ENCODE data around the gene MSL1. TPM values are rescaled to one million over a fixed set of nuclear protein-coding genes. Genes with fewer than 3 reads are reported as not detected.

Gene MSL1
- total and polyA plus RNA-seq, 9 of the 15 experiments (the other 6 are each of a cell fraction or from before 2014, with no cell fraction given), result 13.8 to 120 (median 61.9) TPM

DNA sequence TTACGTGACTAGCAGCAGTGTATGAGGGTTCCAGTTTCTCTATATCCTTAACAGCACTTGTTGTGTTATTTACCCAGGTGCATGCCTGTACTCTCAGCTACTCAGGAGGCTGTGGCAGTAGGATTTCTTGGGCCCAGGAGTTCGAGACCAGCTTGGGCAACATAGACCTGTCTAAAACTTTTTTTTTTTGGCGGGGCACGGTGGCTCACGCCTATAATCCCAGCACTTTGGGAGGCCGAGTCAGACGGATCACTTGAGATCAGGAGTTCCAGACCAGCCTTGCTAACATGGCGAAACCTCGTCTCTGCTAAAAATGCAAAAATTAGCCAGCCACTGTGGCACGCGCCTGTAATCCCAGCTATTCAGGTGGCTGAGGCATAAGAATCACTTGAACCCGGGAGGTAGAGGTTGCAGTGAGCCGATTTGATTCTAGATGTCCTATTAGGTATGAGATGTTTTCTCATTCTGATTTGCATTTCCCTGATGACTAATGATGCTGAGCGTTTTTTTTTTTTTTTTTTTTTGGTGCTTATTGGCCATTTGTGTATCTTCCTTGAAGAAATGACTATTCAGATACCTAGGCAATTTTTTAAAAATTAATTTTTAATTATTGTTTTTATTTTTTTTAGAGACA, 31.9 kb downstream of the MSL1 start (continued):
- TF ChIP-seq RAD21 (CRISPR knock-in tag; conservative IDR thresholded peaks at IDR 0.05 in 1 of 2, IDR thresholded peaks at IDR 0.05 in 1 of 2), result no peak
- peak; percentile 47; the same call in 1 of the 2 replicates for TF ChIP-seq ZNF592 (IDR thresholded peaks at IDR 0.05)
- TF ChIP-seq ATF1 (CRISPR knock-in tag; IDR thresholded peaks at IDR 0.05), result no peak
- TF ChIP-seq ATF1 (tag; IDR thresholded peaks at IDR 0.05), result 0 out of 2 replicates have a peak, but pooled peaks have one; percentile 15
- TF ChIP-seq TEAD1 (CRISPR knock-in tag; IDR thresholded peaks at IDR 0.05), result no peak
- TF ChIP-seq ZNF780A (CRISPR knock-in tag; IDR thresholded peaks at IDR 0.05), result no peak
- no peak for TF ChIP-seq TAF7 (tag; IDR thresholded peaks at IDR 0.05)
- 0 out of 2 replicates have a peak, but pooled peaks have one; percentile 49 for TF ChIP-seq ZNF175 (CRISPR knock-in tag; IDR thresholded peaks at IDR 0.05; ENCODE audit: low read depth)
- no peak for TF ChIP-seq SRF (CRISPR knock-in tag; IDR thresholded peaks at IDR 0.05)
- TF ChIP-seq, protein P1, sequence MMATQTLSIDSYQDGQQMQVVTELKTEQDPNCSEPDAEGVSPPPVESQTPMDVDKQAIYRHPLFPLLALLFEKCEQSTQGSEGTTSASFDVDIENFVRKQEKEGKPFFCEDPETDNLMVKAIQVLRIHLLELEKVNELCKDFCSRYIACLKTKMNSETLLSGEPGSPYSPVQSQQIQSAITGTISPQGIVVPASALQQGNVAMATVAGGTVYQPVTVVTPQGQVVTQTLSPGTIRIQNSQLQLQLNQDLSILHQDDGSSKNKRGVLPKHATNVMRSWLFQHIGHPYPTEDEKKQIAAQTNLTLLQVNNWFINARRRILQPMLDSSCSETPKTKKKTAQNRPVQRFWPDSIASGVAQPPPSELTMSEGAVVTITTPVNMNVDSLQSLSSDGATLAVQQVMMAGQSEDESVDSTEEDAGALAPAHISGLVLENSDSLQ (IDR thresholded peaks at IDR 0.05), result no peak
- no peak for TF ChIP-seq MYNN (IDR thresholded peaks at IDR 0.05)
- TF ChIP-seq MYNN (CRISPR knock-in tag; IDR thresholded peaks at IDR 0.05), result no peak
- TF ChIP-seq SAP30 (IDR thresholded peaks at IDR 0.05; ENCODE audit: borderline replicate concordance, insufficient read depth, low read depth, low read length, poor library complexity, severe bottlenecking), result no peak
- TF ChIP-seq ZNF589 (CRISPR knock-in tag; IDR thresholded peaks at IDR 0.05; ENCODE audit: low read depth), result 0 out of 2 replicates have a peak, but pooled peaks have one; percentile 69
- TF ChIP-seq NR4A1 (CRISPR knock-in tag; IDR thresholded peaks at IDR 0.05), result no peak
- peak; percentile 30; the same call in 1 of the 2 replicates for TF ChIP-seq NR4A1 (tag; IDR thresholded peaks at IDR 0.05)
- no peak for TF ChIP-seq RB1 (IDR thresholded peaks at IDR 0.05; ENCODE audit: low read depth)
- TF ChIP-seq ZNF239 (CRISPR knock-in tag; IDR thresholded peaks at IDR 0.05), result 0 out of 2 replicates have a peak, but pooled peaks have one; percentile 39
- no peak for TF ChIP-seq ETS1 (conservative IDR thresholded peaks at IDR 0.05; ENCODE audit: control insufficient read depth, low read depth, low read length)
- no peak for TF ChIP-seq MYC (IDR thresholded peaks at IDR 0.05; ENCODE audit: low read depth, low read length)
- peak; percentile 26; the same call in 1 of the 2 replicates for TF ChIP-seq MYC (CRISPR knock-in tag; IDR thresholded peaks at IDR 0.05; ENCODE audit: borderline replicate concordance, low read depth)
- 0 out of 2 replicates have a peak, but pooled peaks have one; percentile 32 for TF ChIP-seq ZNF766 (CRISPR knock-in tag; conservative IDR thresholded peaks at IDR 0.05)
- TF ChIP-seq BACH1 (tag; IDR thresholded peaks at IDR 0.05), result 0 out of 2 replicates have a peak, but pooled peaks have one; percentile 49
